Astrocyte (in vitro differentiated cells and primary cell): ENCODE results near the gene SLC35F5.

ENCODE experiments used
- EZH2 ChIP-seq: IDR thresholded peaks from 2 replicates; pipeline ENCODE4 v1.6.1; 2012; ENCODE audit warnings: mild to moderate bottlenecking, low read length, inconsistent platforms; ENCODE audit not compliant: insufficient read depth
- TF ChIP-seq, protein P1 (sequence below): IDR thresholded peaks from 2 replicates; pipeline ENCODE4 v1.5.1; 2011; ENCODE audit warnings: low read depth, mild to moderate bottlenecking, inconsistent platforms, low read length, moderate library complexity; ENCODE audit not compliant: insufficient read depth

DNA sequence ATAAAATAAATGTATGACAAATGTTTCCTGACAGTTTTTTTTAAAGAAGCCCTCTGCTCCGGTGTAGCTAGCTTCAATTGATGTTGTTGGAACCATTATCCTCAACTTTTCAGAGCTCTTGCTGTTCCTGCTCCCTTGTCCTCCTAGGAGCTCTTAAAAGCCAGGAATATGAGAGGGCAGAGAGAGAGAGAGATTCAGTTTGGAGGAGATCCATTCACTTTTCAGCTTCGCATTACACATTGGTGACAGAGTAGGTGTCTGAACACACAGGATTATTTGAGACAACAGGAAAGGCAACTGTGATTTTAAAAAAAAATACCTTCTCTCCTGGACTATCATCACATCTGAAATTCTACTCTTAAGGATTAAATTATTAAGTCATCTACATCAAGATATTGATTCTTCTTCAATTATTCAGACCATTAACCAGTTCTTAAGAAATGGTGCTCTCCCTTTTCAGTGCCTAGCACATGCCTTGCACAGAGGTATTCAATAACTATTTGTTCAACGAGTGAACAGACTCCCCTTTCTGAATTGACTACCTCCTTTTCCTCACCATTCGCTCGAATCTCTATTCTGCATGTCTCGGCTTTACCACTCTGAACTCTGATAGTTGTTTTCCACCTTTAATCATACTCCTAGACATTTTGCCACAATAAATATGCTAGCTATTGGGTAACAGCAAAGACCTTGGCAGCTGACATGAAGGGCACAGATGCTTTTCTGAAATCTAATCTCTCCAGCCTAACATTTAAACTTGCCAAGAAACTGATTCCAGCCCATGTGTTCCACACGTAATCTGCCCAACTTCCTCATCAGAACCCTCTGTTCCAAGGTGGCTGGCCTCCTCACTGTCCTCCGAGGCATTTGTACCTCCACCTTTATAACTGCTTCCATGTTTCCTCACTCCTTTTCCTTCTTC, 28.6 kb upstream of the SLC35F5 start:
- TF ChIP-seq, protein P1, sequence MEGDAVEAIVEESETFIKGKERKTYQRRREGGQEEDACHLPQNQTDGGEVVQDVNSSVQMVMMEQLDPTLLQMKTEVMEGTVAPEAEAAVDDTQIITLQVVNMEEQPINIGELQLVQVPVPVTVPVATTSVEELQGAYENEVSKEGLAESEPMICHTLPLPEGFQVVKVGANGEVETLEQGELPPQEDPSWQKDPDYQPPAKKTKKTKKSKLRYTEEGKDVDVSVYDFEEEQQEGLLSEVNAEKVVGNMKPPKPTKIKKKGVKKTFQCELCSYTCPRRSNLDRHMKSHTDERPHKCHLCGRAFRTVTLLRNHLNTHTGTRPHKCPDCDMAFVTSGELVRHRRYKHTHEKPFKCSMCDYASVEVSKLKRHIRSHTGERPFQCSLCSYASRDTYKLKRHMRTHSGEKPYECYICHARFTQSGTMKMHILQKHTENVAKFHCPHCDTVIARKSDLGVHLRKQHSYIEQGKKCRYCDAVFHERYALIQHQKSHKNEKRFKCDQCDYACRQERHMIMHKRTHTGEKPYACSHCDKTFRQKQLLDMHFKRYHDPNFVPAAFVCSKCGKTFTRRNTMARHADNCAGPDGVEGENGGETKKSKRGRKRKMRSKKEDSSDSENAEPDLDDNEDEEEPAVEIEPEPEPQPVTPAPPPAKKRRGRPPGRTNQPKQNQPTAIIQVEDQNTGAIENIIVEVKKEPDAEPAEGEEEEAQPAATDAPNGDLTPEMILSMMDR: no peak
- TF ChIP-seq EZH2: no peak
